ENCODE measurements around the gene BSND. TPM values are rescaled to one million over a fixed set of nuclear protein-coding genes. Genes with fewer than 3 reads are reported as not detected.

BSND gene
- total and polyA plus RNA-seq, 9 of the 15 experiments (the other 6 are each of a cell fraction or from before 2014, with no cell fraction given): not detected

DNA sequence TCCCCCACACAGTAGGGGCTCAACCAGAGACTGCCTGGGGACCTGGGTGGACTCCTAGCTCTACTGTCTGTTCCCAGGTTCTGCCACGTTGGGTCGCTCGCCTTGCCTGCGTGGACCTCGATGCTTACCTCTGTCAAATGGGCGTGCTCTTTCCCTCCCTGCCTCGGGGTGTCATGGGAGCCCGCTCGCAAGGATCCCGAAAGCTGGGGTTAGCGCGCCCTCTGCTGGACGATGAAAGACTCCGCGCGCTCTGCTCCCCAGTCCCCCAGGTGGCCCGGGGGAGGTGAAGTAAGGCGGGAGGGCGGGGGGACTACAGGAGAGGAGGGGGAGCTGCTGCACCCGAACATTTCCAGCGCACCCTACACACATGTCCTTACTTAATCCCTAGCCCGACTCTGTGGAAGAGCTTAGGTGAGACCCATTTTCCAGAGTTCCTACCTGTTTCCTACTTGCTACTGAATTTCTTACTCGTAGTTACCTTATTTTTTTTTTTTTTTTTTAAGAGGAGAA lies 2.3 kb upstream of the BSND start (continued):
- TF ChIP-seq JUND (IDR thresholded peaks at IDR 0.05; ENCODE audit: borderline replicate concordance, low read depth, low read length): peak; percentile 55; the same call in 1 of the 2 replicates
- no peak for TF ChIP-seq JUND (tag; IDR thresholded peaks at IDR 0.05; ENCODE audit: borderline replicate concordance, low read depth, low read length)
- TF ChIP-seq KLF13 (tag; IDR thresholded peaks at IDR 0.05; ENCODE audit: borderline replicate concordance, low read depth): 0 out of 2 replicates have a peak, but pooled peaks have one; percentile 19
- peak; percentile 96 for TF ChIP-seq BCOR (IDR thresholded peaks at IDR 0.05)
- no peak for TF ChIP-seq ELF4 (CRISPR knock-in tag; IDR thresholded peaks at IDR 0.05)
- TF ChIP-seq MIER1 (IDR thresholded peaks at IDR 0.05; ENCODE audit: low read depth): no peak
- TF ChIP-seq TRIM24 (IDR thresholded peaks at IDR 0.05): no peak
- peak; percentile 92; the same call in 1 of the 2 replicates for TF ChIP-seq PTBP1 (IDR thresholded peaks at IDR 0.05; ENCODE audit: low read depth, low read length)
- no peak for TF ChIP-seq BRF1 (IDR thresholded peaks at IDR 0.05; ENCODE audit: borderline replicate concordance, extremely low read depth, insufficient read length)
- TF ChIP-seq ERF (CRISPR knock-in tag; IDR thresholded peaks at IDR 0.05): no peak
- TF ChIP-seq, protein P1, sequence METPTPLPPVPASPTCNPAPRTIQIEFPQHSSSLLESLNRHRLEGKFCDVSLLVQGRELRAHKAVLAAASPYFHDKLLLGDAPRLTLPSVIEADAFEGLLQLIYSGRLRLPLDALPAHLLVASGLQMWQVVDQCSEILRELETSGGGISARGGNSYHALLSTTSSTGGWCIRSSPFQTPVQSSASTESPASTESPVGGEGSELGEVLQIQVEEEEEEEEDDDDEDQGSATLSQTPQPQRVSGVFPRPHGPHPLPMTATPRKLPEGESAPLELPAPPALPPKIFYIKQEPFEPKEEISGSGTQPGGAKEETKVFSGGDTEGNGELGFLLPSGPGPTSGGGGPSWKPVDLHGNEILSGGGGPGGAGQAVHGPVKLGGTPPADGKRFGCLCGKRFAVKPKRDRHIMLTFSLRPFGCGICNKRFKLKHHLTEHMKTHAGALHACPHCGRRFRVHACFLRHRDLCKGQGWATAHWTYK (CRISPR knock-in tag; IDR thresholded peaks at IDR 0.05): no peak
- no peak for TF ChIP-seq ETS1 (conservative IDR thresholded peaks at IDR 0.05; ENCODE audit: control insufficient read depth, low read depth, low read length)
- no peak for TF ChIP-seq RNF219 (CRISPR knock-in tag; IDR thresholded peaks at IDR 0.05)
- TF ChIP-seq MLLT1 (IDR thresholded peaks at IDR 0.05): no peak
- TF ChIP-seq, protein P2, sequence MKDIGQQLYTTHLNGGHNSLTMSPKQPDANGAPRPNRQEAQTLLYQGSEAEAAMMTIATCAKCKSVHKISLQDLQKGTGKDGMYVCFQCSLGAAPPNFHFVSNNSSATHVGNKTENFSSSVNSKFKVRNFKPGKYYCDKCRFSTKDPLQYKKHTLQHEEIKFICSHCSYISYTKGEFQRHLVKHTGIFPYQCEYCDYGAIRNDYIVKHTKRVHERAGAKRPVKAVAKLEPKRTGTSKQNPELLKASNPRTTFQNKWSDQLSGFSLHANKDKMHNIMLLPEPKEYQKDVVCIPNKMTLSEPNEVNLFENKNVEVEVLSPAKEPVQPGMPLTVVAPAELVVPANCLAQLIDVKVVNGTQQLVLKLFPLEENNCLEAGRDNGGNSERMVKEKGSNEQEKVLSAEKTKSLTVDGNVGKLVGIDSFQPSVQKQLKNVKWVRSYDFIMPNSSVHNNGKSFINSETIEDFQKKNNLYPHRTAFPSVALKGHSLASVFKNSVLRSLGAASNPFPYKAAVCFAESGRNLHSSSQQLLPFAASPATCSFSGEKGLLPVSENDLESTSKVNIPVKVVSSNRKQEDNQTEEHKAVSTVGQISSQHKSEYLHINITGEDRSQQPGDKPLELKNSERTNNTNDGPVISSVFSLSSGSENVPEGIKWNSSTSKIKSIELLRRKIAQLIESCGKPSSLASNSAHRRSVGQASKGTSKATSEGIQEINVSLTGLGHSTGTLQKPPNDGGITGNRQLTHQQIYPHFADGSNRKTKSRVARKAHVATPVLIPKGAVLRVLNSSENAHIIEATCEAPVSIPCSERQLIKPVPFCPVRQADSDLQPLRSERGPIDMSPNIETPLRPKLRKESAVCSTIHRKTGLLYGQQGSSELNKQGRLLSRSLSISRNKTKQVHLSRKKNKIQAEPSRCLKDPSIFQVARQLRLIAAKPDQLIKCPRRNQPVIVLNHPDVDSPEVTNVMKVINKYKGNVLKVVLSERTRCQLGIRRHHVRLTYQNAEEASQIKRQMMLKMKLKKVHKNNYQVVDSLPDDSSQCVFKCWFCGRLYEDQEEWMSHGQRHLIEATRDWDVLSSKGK (CRISPR knock-in tag; IDR thresholded peaks at IDR 0.05): no peak
- TF ChIP-seq MCM3 (IDR thresholded peaks at IDR 0.05): no peak
- TF ChIP-seq, protein P3, sequence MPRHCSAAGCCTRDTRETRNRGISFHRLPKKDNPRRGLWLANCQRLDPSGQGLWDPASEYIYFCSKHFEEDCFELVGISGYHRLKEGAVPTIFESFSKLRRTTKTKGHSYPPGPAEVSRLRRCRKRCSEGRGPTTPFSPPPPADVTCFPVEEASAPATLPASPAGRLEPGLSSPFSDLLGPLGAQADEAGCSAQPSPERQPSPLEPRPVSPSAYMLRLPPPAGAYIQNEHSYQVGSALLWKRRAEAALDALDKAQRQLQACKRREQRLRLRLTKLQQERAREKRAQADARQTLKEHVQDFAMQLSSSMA (CRISPR knock-in tag; IDR thresholded peaks at IDR 0.05): no peak
- TF ChIP-seq RBM15 (IDR thresholded peaks at IDR 0.05; ENCODE audit: insufficient read depth, low read length): no peak
